Activated B cell treated with CpG ODN at 0.5 μM for 24 hours (primary cell): ENCODE data around the gene ERC2. TPM values are rescaled to one million over a fixed set of nuclear protein-coding genes. Genes with fewer than 3 reads are reported as not detected.

ENCODE experiments used
- ATAC-seq: fragments of 200-7000 bp; cut with Tn5 transposase; one replicate; pipeline ENCODE4 v1.10.0; 2021; ENCODE audit warnings: low read depth, mild to moderate bottlenecking, moderate library complexity
- CTCF ChIA-PET: fragments of 350-600 bp; sonication (Branson Sonifier 250); formaldehyde crosslinking; loops from one replicate; lab custom pipeline; 2021; ENCODE audit warnings: antibody characterized with exemption; lab: Charles Lee
- POLR2A ChIA-PET: fragments of 350-600 bp; sonication (Branson Sonifier 250); formaldehyde crosslinking; loops from one replicate; lab custom pipeline; 2021; ENCODE audit warnings: antibody characterized with exemption; lab: Charles Lee
- DNase-seq: peaks from one replicate; pipeline ENCODE4 v3.0.0; 2022
- H3K27ac Mint-ChIP-seq: one replicate; pipeline ENCODE4 v1.8.0; 2020; ENCODE audit warnings: mixed read lengths
- H3K27me3 Mint-ChIP-seq: one replicate; pipeline ENCODE4 v1.8.0; 2021; ENCODE audit warnings: mixed read lengths
- H3K36me3 Mint-ChIP-seq: one replicate; pipeline ENCODE4 v1.8.0; 2021; ENCODE audit warnings: low read depth, mixed read lengths
- H3K4me1 Mint-ChIP-seq: one replicate; pipeline ENCODE4 v1.8.0; 2021; ENCODE audit warnings: mixed read lengths
- H3K4me3 Mint-ChIP-seq: one replicate; pipeline ENCODE4 v1.8.0; 2020; ENCODE audit warnings: mild to moderate bottlenecking, mixed read lengths
- H3K9me3 Mint-ChIP-seq: one replicate; pipeline ENCODE4 v1.8.0; 2020; ENCODE audit warnings: mixed read lengths
- CTCF ChIP-seq: fragments of 200-600 bp; IDR thresholded peaks from one replicate; pipeline ENCODE4 v1.8.0; 2022; ENCODE audit warnings: antibody characterized with exemption, mild to moderate bottlenecking
- intact Hi-C: fragments of 100-400 bp; cut with micrococcal nuclease; formaldehyde crosslinking; loops from one replicate; pipeline ENCODE4 v1.15.1; 2024
- total RNA-seq: library from RNA; stranded (reverse); gene quantifications from 2 replicates; pipeline ENCODE4 v1.2.3, GENCODE V29; 2022

ERC2 gene
- total RNA-seq, 1 donor from 2014 or later, result not detected

- Mint-ChIP-seq H3K27me3 (peaks cover 4% of the 10 kb centered on the region), H3K27ac (no peak overlapping the region), H3K4me1 (no peaks in the 10 kb centered on the region), H3K36me3 (no peaks in the 10 kb centered on the region), H3K4me3 (no peak overlapping the region), H3K9me3 (peaks cover 4% of the 10 kb centered on the region)
- ChIA-PET POLR2A (no interaction called here), CTCF (no interaction called here)
- intact Hi-C loops, result no loop called here
- DNase-seq (no peak), ATAC-seq (no peak)
- TF ChIP-seq CTCF, result no peak
These were observed 641.4 kb downstream of the ERC2 start for GRCh38 chr3:55826731-55827496.

GRCh38 chr3:55826097-55826496 lies 642.2 kb downstream of the ERC2 start:
- no peak for TF ChIP-seq CTCF
- Mint-ChIP-seq H3K27ac (no peak overlapping the region), H3K4me3 (no peak overlapping the region), H3K36me3 (no peaks in the 10 kb centered on the region), H3K4me1 (no peaks in the 10 kb centered on the region), H3K9me3 (peaks cover 4% of the 10 kb centered on the region), H3K27me3 (peaks cover 4% of the 10 kb centered on the region)
- ChIA-PET POLR2A (no interaction called here), CTCF (no interaction called here)
- intact Hi-C loops, result no loop called here
- DNase-seq (no peak), ATAC-seq (no peak)

- Mint-ChIP-seq H3K27ac (no peak overlapping the region), H3K9me3 (no peaks in the 10 kb centered on the region), H3K27me3 (peaks cover 4% of the 10 kb centered on the region), H3K4me1 (no peaks in the 10 kb centered on the region), H3K36me3 (no peaks in the 10 kb centered on the region), H3K4me3 (no peak overlapping the region)
- ATAC-seq, result no peak
- ChIA-PET CTCF (no interaction called here), POLR2A (no interaction called here)
- no peak for TF ChIP-seq CTCF
- no peak for DNase-seq
- intact Hi-C loops, result no loop called here
These were observed 643.9 kb downstream of the ERC2 start for GRCh38 chr3:55824406-55824805.

- Mint-ChIP-seq H3K27me3 (peaks cover 4% of the 10 kb centered on the region), H3K36me3 (no peaks in the 10 kb centered on the region), H3K9me3 (no peaks in the 10 kb centered on the region), H3K4me1 (no peaks in the 10 kb centered on the region), H3K4me3 (no peak overlapping the region), H3K27ac (no peak overlapping the region)
- no peak for ATAC-seq
- no peak for TF ChIP-seq CTCF
- DNase-seq, result no peak
- intact Hi-C loops, result no loop called here
- CTCF ChIA-PET, result no interaction called here
- POLR2A ChIA-PET, result no interaction called here
These were observed 644.4 kb downstream of the ERC2 start for GRCh38 chr3:55823829-55824228.

GRCh38 chr3:55823001-55823400 lies 645.3 kb downstream of the ERC2 start:
- ChIA-PET POLR2A (no interaction called here), CTCF (no interaction called here)
- Mint-ChIP-seq H3K36me3 (no peaks in the 10 kb centered on the region), H3K9me3 (no peaks in the 10 kb centered on the region), H3K27me3 (peaks cover 3% of the 10 kb centered on the region), H3K4me1 (no peaks in the 10 kb centered on the region), H3K4me3 (no peak overlapping the region), H3K27ac (no peak overlapping the region)
- intact Hi-C loops, result no loop called here
- no peak for TF ChIP-seq CTCF
- DNase-seq (no peak), ATAC-seq (no peak)
